Right lobe of liver (tissue), 6 donors: Measurements from ENCODE around the gene ANKRD44. TPM values are rescaled to one million over a fixed set of nuclear protein-coding genes. Genes with fewer than 3 reads are reported as not detected.
A peak's percentile ranks its signal among the peaks of the same experiment; 100 is the strongest.

Experiments used
- ATAC-seq, 4 donors: fragments of 200-7000 bp; cut with Tn5 transposase; one replicate each; pipeline ENCODE4 v1.9.1; 2020; ENCODE audit warnings: mild to moderate bottlenecking in 4 of 4, moderate library complexity in 4 of 4
- DNase-seq, 3 donors: peaks; one replicate each; pipeline ENCODE4 v3.0.0-alpha.2; 2020
- H3K27ac ChIP-seq, 3 donors: fragments of 200-600 bp; one replicate each; pipeline ENCODE4 v1.8.0; 2022
- H3K27me3 ChIP-seq, 2 donors: fragments of 200-600 bp; one replicate each; pipeline ENCODE4 v1.8.0; 2022
- H3K36me3 ChIP-seq, 4 donors: fragments of 200-600 bp; sonication (generic) in 1 of 4; one replicate each; pipeline versions ENCODE4 v1.5.1 to v1.8.0; 2017 to 2022; ENCODE audit warnings: control low read depth in 1 of 4
- H3K4me1 ChIP-seq, 4 donors: fragments of 200-600 bp; sonication (generic) in 1 of 4; one replicate each; pipeline versions ENCODE4 v1.5.1 to v1.8.0; 2017 to 2022; ENCODE audit warnings: control low read depth in 1 of 4
- H3K4me3 ChIP-seq, 3 donors: fragments of 200-600 bp; one replicate each; pipeline ENCODE4 v1.8.0; 2022
- H3K9me3 ChIP-seq, 4 donors: fragments of 200-600 bp; sonication (generic) in 1 of 4; one replicate each; pipeline versions ENCODE4 v1.5.1 to v1.8.0; 2017 to 2022; ENCODE audit warnings: control low read depth in 1 of 4
- POLR2A ChIP-seq: fragments of 450-650 bp; IDR thresholded peaks from one replicate; pipeline ENCODE4 v1.6.1; 2017; ENCODE audit warnings: antibody characterized with exemption, mild to moderate bottlenecking
- WGBS: methylation state at CpG from one replicate; pipeline ENCODE4 v1.1.6; 2018; ENCODE audit warnings: low coverage, low lambda C conversion rate; ENCODE audit not compliant: insufficient coverage; ENCODE audit errors: missing lambda C conversion rate; 5-methylcytosine and 5-hydroxymethylcytosine counted together
- intact Hi-C, 2 donors: fragments of 100-400 bp; cut with DNase I; formaldehyde crosslinking; loops; one replicate each; pipeline versions ENCODE4 v1.11.2 to v1.14.1; 2022
- total RNA-seq, 6 experiments: library from RNA; depleted of rRNA in 2 of 6; stranded (reverse); fragments of >200 nt in 2 of 6; fragmentation: NEBNext Ultra II Directional in 3 of 6; extraction: Animal tissue kit (Norgen Biotek cat#: 25700) in 3 of 6; gene quantifications; one replicate each; pipeline versions ENCODE4 v1.1.0 to v1.2.4, GENCODE V29; 2016 to 2023
- TF ChIP-seq, protein P1 (sequence below), 4 donors: fragments of 200-600 bp in 3 of 4; fragments of 450-650 bp in 1 of 4; IDR thresholded peaks; one replicate each; pipeline versions ENCODE4 v1.5.1 to v1.8.0; 2016 to 2022; ENCODE audit warnings: antibody characterized with exemption in 4 of 4, mild to moderate bottlenecking in 2 of 4
- donor health status: DM: no; HTN: yes; CAD: no.
- donor health status: DM: no; HTN: no; CAD: no.
- donor health status: DM: no; HTN: no; CAD: no.
- donor health status: DM: no; HTN: yes; CAD: no.
- donor health status: DM: no; HTN: yes; CAD: no.

The ANKRD44 gene
- total RNA-seq, 6 experiments from 2014 or later, result 7.9 to 19.5 (median 13.3) TPM

DNA sequence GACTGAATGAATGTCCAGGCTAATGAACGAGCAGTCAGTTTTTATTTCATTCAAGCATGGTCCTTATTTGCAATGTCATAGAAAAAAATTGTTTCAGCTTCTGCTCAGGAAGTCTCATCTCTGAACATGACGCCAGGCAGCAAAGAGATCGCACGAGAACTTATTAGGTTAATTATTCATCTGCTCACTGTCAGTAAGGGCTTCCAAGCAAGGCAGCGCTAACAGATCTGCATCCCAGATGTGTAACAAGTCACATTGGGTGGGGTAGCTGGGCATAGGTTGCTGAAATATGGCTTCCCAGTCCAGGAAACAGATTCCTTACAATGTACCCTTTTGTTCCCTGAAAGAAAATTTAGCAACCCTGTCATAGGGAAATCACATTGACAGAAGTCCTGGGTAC lies 63.5 kb downstream of the ANKRD44 start:
- 74% methylated on average over 4 of the region's 5 CpGs for WGBS
- no peak for TF ChIP-seq POLR2A
- TF ChIP-seq, protein P1, sequence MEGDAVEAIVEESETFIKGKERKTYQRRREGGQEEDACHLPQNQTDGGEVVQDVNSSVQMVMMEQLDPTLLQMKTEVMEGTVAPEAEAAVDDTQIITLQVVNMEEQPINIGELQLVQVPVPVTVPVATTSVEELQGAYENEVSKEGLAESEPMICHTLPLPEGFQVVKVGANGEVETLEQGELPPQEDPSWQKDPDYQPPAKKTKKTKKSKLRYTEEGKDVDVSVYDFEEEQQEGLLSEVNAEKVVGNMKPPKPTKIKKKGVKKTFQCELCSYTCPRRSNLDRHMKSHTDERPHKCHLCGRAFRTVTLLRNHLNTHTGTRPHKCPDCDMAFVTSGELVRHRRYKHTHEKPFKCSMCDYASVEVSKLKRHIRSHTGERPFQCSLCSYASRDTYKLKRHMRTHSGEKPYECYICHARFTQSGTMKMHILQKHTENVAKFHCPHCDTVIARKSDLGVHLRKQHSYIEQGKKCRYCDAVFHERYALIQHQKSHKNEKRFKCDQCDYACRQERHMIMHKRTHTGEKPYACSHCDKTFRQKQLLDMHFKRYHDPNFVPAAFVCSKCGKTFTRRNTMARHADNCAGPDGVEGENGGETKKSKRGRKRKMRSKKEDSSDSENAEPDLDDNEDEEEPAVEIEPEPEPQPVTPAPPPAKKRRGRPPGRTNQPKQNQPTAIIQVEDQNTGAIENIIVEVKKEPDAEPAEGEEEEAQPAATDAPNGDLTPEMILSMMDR (IDR thresholded peaks at IDR 0.05), result no peak
- H3K27me3 ChIP-seq, result no peaks in the 10 kb centered on the region
- DNase-seq, result no peak
- H3K27ac ChIP-seq, result no peak overlapping the region
- ATAC-seq, result no peak
- H3K4me3 ChIP-seq, result no peak overlapping the region
- H3K4me1 ChIP-seq, result no peaks in the 10 kb centered on the region
- intact Hi-C loops, result no loop called here
- no peaks in the 10 kb centered on the region for H3K9me3 ChIP-seq
- H3K36me3 ChIP-seq, result no peaks in the 10 kb centered on the region

DNA sequence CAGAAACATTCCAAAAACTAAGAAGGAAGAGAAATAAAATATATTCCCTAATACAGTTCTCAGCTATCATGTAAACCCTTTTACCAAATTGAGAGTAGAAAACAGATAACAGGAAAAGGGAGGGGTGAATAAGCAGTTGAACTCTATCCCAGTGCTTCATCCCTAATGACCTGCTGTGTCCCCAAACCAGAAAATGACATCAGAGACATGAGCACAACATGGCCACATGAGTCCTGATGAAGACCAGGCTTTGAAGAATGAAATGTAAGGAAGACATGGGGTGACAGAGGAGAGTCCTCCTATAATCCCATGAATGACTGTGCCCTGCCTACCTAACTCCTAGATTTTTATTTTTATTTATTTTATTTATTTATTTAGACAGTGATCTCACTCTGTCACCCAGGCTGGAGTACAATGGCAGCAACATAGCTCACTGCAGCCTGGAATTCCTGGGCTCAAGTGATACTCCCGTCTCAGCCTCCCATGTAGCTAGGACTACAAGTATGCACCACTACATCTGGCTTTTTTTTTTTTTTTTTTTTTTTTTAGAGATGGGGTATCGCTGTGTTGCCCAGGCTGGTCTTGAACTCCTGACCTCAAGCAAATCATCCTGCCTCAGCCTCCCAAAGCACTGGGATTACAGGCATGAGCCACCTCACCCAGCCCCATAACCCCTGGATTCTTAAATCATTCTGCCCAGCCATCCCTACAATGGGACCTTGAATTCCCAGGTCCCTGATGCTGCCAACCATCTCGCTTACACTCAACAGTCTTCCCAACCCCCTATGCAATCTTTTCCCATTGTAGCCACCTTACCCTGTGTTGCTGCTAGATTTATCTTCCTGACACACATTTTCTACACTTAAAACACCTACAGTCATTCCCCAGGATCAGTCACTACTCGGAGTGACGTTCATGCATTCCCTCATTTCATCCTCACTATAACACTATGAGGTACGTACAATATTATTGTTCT lies 64.5 kb downstream of the ANKRD44 start:
- Histone ChIP-seq H3K36me3 (no peaks in the 10 kb centered on the region), H3K4me3 (no peak overlapping the region), H3K9me3 (no peaks in the 10 kb centered on the region), H3K27ac (no peak overlapping the region), H3K4me1 (no peaks in the 10 kb centered on the region), H3K27me3 (no peaks in the 10 kb centered on the region)
- 92% methylated on average over 5 of the region's 6 CpGs for WGBS
- ATAC-seq (peak in 1 of 4 donors; percentile 47), DNase-seq (no peak)
- TF ChIP-seq, protein P1 (IDR thresholded peaks at IDR 0.05), result no peak
- TF ChIP-seq POLR2A, result no peak
- intact Hi-C loops, result no loop called here

DNA sequence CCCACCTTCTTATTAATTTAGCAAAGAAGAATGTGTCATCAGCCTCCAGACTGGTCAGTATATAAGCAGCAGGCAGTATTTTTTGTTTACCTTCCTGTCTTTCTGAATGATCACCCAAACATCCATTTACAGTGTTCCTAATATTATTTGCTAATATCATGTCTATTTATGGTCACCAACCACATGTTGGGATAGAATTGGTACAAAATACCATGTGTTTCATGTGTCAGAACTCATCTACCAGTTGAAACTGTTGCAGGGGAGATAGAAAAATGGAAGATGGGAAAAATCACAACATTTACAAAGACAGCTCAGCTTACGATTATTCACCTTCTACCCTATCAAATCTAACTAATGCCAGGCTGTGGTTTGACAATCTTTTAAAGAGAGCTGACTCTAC lies 66.2 kb downstream of the ANKRD44 start:
- Histone ChIP-seq H3K27me3 (no peaks in the 10 kb centered on the region), H3K4me1 (peaks cover 0 to under 1% (median 0%) of the 10 kb centered on the region in 4 donors), H3K27ac (no peak overlapping the region), H3K9me3 (no peaks in the 10 kb centered on the region), H3K36me3 (no peaks in the 10 kb centered on the region), H3K4me3 (no peak overlapping the region)
- WGBS, result 100% methylated on average over 1 of the region's 1 CpG
- ATAC-seq (no peak), DNase-seq (no peak)
- intact Hi-C loops, result no loop called here
- no peak for TF ChIP-seq POLR2A
- TF ChIP-seq, protein P1 (IDR thresholded peaks at IDR 0.05), result no peak

DNA sequence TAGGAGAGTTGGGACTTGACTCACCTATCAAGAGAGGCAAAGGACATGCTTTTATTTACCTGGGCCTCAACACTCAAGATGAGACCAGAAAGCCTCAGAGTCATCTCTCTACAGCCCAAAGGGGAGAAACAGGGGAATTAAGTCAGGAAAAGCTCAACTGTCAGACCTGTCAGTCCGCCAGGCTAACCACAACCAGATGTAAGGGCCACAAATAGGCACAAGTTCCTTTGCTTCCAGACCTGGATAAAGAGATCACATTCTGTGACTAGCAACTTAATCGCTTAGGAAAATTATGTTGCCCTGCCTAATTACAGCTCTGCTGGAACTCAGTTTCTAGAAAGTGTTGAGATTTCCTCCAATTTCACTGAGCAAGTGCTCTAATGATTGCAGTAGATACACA lies 67.9 kb downstream of the ANKRD44 start:
- Histone ChIP-seq H3K4me1 (peaks cover 0 to 6% (median 0%) of the 10 kb centered on the region in 4 donors), H3K4me3 (no peak overlapping the region), H3K9me3 (no peaks in the 10 kb centered on the region), H3K36me3 (no peaks in the 10 kb centered on the region), H3K27me3 (no peaks in the 10 kb centered on the region), H3K27ac (no peak overlapping the region)
- no peak for ATAC-seq
- 89% methylated on average over 1 of the region's 2 CpGs for WGBS
- TF ChIP-seq, protein P1 (IDR thresholded peaks at IDR 0.05), result no peak
- no peak for TF ChIP-seq POLR2A
- no peak for DNase-seq
- intact Hi-C loops, result no loop called here
